Measurements from ENCODE around the gene CAMSAP3.

GRCh38 chr19:7662657-7663056 is 67.0 kb downstream of the CAMSAP3 start:
- TF ChIP-seq CTCF (IDR thresholded peaks at IDR 0.05) (no peak), POLR2A (IDR thresholded peaks at IDR 0.05) (no peak)
